Keratinocyte (primary cell): ENCODE measurements around the gene SDCCAG8. TPM values are rescaled to one million over a fixed set of nuclear protein-coding genes. Genes with fewer than 3 reads are reported as not detected.

Experiments used
- DNase-seq: peaks from one replicate; pipeline ENCODE4 v3.0.0-alpha.2; 2011; ENCODE audit warnings: low read depth, missing footprints, low spot score
- FAIRE-seq: peaks from 2 replicates; lab custom pipeline; 2011; peaks lifted over from hg19 to GRCh38; lab: Jason Lieb, UNC
- H2AFZ ChIP-seq: 2 replicates; pipeline ENCODE4 v1.6.0; 2012; ENCODE audit warnings: low read length, control low read depth, inconsistent platforms; ENCODE audit not compliant: control insufficient read depth
- H3K27ac ChIP-seq: 2 replicates; pipeline ENCODE4 v1.5.1; 2011; ENCODE audit warnings: low read length; ENCODE audit not compliant: control insufficient read depth, insufficient read depth
- H3K27me3 ChIP-seq: 3 replicates; pipeline ENCODE4 v1.6.0; 2011; ENCODE audit warnings: low read length; ENCODE audit not compliant: control insufficient read depth, insufficient read depth; ENCODE audit errors: extremely low read depth
- H3K36me3 ChIP-seq, 2 experiments: 2 replicates in 1 of 2; 3 replicates in 1 of 2; pipeline ENCODE4 v1.5.1; 2011; ENCODE audit warnings: low read length in 2 of 2, mild to moderate bottlenecking in 1 of 2; ENCODE audit not compliant: control insufficient read depth in 2 of 2, insufficient read depth in 2 of 2; ENCODE audit errors: extremely low read depth in 1 of 2
- H3K4me1 ChIP-seq: 3 replicates; pipeline ENCODE4 v1.5.1; 2011; ENCODE audit warnings: low read length; ENCODE audit not compliant: control insufficient read depth, insufficient read depth; ENCODE audit errors: extremely low read depth
- H3K4me2 ChIP-seq: 3 replicates; pipeline ENCODE4 v1.6.0; 2011; ENCODE audit warnings: low read depth, low read length; ENCODE audit not compliant: control insufficient read depth, insufficient read depth; ENCODE audit errors: extremely low read depth
- H3K4me3 ChIP-seq, 3 experiments: fragments of 200-600 bp in 1 of 3; sonication (generic) in 1 of 3; 2 replicates in 2 of 3; 3 replicates in 1 of 3; pipeline ENCODE4 v1.5.1; 2011 to 2016; ENCODE audit warnings: low read length in 3 of 3, mild to moderate bottlenecking in 3 of 3, control low read depth in 2 of 3, inconsistent platforms in 1 of 3, low read depth in 1 of 3, mixed read lengths in 1 of 3, mixed run types in 1 of 3, moderate library complexity in 1 of 3; ENCODE audit not compliant: control insufficient read depth in 2 of 3, insufficient read depth in 2 of 3; ENCODE audit errors: extremely low read depth in 1 of 3
- H3K79me2 ChIP-seq: 2 replicates; pipeline ENCODE4 v1.6.0; 2012; ENCODE audit warnings: low read length; ENCODE audit not compliant: control insufficient read depth, insufficient read depth
- H3K9ac ChIP-seq: 3 replicates; pipeline ENCODE4 v1.6.0; 2011; ENCODE audit warnings: low read length; ENCODE audit not compliant: control insufficient read depth, insufficient read depth; ENCODE audit errors: extremely low read depth
- H3K9me1 ChIP-seq: 3 replicates; pipeline ENCODE4 v1.6.0; 2011; ENCODE audit warnings: low read length; ENCODE audit not compliant: control insufficient read depth, insufficient read depth; ENCODE audit errors: extremely low read depth
- H3K9me3 ChIP-seq: 2 replicates; pipeline ENCODE4 v1.5.1; 2012; ENCODE audit warnings: low read depth, low read length; ENCODE audit not compliant: control insufficient read depth
- H4K20me1 ChIP-seq: 3 replicates; pipeline ENCODE4 v1.6.0; 2011; ENCODE audit warnings: low read length; ENCODE audit not compliant: control insufficient read depth, insufficient read depth; ENCODE audit errors: extremely low read depth
- EZH2 ChIP-seq: IDR thresholded peaks from one replicate; pipeline ENCODE4 v1.6.1; 2012; ENCODE audit warnings: inconsistent platforms, mild to moderate bottlenecking, low read length, moderate library complexity
- dilution Hi-C: fragments of 300-500 bp; cut with MboI; formaldehyde crosslinking; loops from one replicate; pipeline ENCODE4 v1.7.0; 2020; ENCODE audit warnings: low sequenced_read_pairs; ENCODE audit not compliant: extremely low pct_ligation_motif_present
- polyA plus RNA-seq, 5 experiments: library from polyadenylated mRNA; depleted of rRNA in 3 of 5; stranded (reverse) in 3 of 5; stranded (forward) in 1 of 5; unstranded in 1 of 5; fragments of >200 nt; gene quantifications; 1 replicate in 1 of 5; 2 replicates in 3 of 5; 3 replicates in 1 of 5; pipeline versions ENCODE4 v1.2.1 to v1.2.3, GENCODE V29; 2011 to 2012; ENCODE audit warnings: missing spikeins in 2 of 5, low read depth in 1 of 5, low replicate concordance in 1 of 5
- TF ChIP-seq, protein P1 (sequence below), 3 experiments: IDR thresholded peaks in 1 of 3; conservative IDR thresholded peaks in 1 of 3; optimal IDR thresholded peaks in 1 of 3; 2 replicates in 2 of 3; 3 replicates in 1 of 3; pipeline versions ENCODE3 to v1.5.1; 2011; ENCODE audit warnings: low read length in 3 of 3, mild to moderate bottlenecking in 3 of 3, moderate library complexity in 2 of 3, control low read depth in 1 of 3, inconsistent platforms in 1 of 3; ENCODE audit not compliant: insufficient read depth in 2 of 3; ENCODE audit errors: extremely low read depth in 1 of 3

Gene SDCCAG8
- polyA plus RNA-seq, 1 donor (not counting 4 experiments of a cell fraction or from before 2014, with no cell fraction given), result 61.6 TPM

DNA sequence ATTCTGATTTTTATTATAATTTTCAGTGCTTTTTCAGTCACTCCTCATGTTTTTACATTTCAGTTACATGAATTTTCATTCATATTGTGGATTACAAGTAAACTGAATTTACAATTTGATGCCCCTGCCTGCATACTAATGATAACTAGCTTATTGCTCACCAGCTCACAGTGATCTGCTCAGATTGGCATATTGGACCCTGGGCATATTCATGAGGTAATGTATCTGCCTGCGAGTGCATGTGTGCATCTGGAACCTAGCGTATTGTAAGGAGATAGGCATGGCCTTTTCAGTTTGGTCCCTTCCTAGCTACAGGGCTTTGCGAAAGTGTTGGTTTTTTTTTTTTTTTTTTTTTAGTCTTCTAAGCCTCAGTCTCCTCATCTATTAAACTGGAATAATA, 213.7 kb downstream of the SDCCAG8 start:
- Histone ChIP-seq H3K36me3 (peaks cover under 1 to 1% of the 10 kb centered on the region in 2 experiments), H3K9ac (no peak overlapping the region), H3K4me2 (no peak overlapping the region), H4K20me1 (no peaks in the 10 kb centered on the region), H3K27ac (no peak overlapping the region), H3K4me3 (no peak overlapping the region), H3K9me1 (no peaks in the 10 kb centered on the region), H3K9me3 (no peaks in the 10 kb centered on the region), H3K4me1 (peaks cover 20% of the 10 kb centered on the region), H3K79me2 (no peaks in the 10 kb centered on the region), H3K27me3 (no peaks in the 10 kb centered on the region), H2AFZ (no peak overlapping the region)
- TF ChIP-seq, protein P1, sequence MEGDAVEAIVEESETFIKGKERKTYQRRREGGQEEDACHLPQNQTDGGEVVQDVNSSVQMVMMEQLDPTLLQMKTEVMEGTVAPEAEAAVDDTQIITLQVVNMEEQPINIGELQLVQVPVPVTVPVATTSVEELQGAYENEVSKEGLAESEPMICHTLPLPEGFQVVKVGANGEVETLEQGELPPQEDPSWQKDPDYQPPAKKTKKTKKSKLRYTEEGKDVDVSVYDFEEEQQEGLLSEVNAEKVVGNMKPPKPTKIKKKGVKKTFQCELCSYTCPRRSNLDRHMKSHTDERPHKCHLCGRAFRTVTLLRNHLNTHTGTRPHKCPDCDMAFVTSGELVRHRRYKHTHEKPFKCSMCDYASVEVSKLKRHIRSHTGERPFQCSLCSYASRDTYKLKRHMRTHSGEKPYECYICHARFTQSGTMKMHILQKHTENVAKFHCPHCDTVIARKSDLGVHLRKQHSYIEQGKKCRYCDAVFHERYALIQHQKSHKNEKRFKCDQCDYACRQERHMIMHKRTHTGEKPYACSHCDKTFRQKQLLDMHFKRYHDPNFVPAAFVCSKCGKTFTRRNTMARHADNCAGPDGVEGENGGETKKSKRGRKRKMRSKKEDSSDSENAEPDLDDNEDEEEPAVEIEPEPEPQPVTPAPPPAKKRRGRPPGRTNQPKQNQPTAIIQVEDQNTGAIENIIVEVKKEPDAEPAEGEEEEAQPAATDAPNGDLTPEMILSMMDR (optimal IDR thresholded peaks at IDR 0.05 in 1 of 3, IDR thresholded peaks at IDR 0.05 in 1 of 3, conservative IDR thresholded peaks at IDR 0.05 in 1 of 3; ENCODE audit: extremely low read depth in 1 of 3, insufficient read depth in 2 of 3, low read length in 3 of 3), result no peak
- TF ChIP-seq EZH2, result no peak
- DNase-seq (no peak), FAIRE-seq (no peak)
- dilution Hi-C loops, result no loop called here

DNA sequence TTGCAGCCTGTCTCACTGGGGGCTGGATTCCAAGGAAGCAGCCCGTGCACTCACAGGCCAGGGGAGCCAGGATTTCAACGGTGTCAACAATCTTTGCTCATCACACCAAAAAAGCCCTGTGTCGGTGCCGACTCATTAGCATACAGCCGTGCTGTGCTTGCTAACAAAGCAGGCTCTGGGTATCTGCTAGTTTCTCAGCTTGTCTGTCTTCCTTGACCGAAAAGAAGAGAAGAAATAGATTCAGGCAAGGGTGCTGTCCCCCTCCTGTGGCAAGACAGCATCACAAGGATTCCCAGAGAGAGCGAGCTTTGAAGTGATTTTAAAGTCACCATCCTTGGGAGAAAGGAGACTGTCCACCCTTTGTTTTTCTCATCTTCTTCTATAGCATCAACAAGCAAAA, 214.7 kb downstream of the SDCCAG8 start:
- no peak for TF ChIP-seq EZH2
- TF ChIP-seq, protein P1 (optimal IDR thresholded peaks at IDR 0.05 in 1 of 3, IDR thresholded peaks at IDR 0.05 in 1 of 3, conservative IDR thresholded peaks at IDR 0.05 in 1 of 3; ENCODE audit: extremely low read depth in 1 of 3, insufficient read depth in 2 of 3, low read length in 3 of 3), result no peak
- Histone ChIP-seq H3K4me3 (no peak overlapping the region), H3K36me3 (peaks cover 1 to 6% of the 10 kb centered on the region in 2 experiments), H3K27me3 (no peaks in the 10 kb centered on the region), H3K4me2 (no peak overlapping the region), H3K9me3 (no peaks in the 10 kb centered on the region), H3K9ac (no peak overlapping the region), H4K20me1 (no peaks in the 10 kb centered on the region), H3K27ac (no peak overlapping the region), H3K79me2 (no peaks in the 10 kb centered on the region), H3K9me1 (no peaks in the 10 kb centered on the region), H3K4me1 (peaks cover 24% of the 10 kb centered on the region), H2AFZ (no peak overlapping the region)
- DNase-seq (no peak), FAIRE-seq (no peak)
- dilution Hi-C loops, result no loop called here
